ENCODE results near the gene PNP.

GRCh38 chr14:20469242-20469889, at the start of gene PNP:
- TF ChIP-seq SIN3A (IDR thresholded peaks at IDR 0.05; ENCODE audit: borderline replicate concordance, insufficient read depth, low read length): no peak
- TF ChIP-seq, protein P1, sequence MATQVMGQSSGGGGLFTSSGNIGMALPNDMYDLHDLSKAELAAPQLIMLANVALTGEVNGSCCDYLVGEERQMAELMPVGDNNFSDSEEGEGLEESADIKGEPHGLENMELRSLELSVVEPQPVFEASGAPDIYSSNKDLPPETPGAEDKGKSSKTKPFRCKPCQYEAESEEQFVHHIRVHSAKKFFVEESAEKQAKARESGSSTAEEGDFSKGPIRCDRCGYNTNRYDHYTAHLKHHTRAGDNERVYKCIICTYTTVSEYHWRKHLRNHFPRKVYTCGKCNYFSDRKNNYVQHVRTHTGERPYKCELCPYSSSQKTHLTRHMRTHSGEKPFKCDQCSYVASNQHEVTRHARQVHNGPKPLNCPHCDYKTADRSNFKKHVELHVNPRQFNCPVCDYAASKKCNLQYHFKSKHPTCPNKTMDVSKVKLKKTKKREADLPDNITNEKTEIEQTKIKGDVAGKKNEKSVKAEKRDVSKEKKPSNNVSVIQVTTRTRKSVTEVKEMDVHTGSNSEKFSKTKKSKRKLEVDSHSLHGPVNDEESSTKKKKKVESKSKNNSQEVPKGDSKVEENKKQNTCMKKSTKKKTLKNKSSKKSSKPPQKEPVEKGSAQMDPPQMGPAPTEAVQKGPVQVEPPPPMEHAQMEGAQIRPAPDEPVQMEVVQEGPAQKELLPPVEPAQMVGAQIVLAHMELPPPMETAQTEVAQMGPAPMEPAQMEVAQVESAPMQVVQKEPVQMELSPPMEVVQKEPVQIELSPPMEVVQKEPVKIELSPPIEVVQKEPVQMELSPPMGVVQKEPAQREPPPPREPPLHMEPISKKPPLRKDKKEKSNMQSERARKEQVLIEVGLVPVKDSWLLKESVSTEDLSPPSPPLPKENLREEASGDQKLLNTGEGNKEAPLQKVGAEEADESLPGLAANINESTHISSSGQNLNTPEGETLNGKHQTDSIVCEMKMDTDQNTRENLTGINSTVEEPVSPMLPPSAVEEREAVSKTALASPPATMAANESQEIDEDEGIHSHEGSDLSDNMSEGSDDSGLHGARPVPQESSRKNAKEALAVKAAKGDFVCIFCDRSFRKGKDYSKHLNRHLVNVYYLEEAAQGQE (IDR thresholded peaks at IDR 0.05; ENCODE audit: insufficient read depth in 1 of 2, low read depth in 2 of 2, low read length in 2 of 2): no peak
- no peak for TF ChIP-seq FOXP2 (optimal IDR thresholded peaks at IDR 0.05; ENCODE audit: borderline replicate concordance, extremely low read depth, extremely low read length, insufficient read depth)
